Peyer's patch (tissue), 4 donors: ENCODE data around the gene PTTG1IP. TPM values are rescaled to one million over a fixed set of nuclear protein-coding genes. Genes with fewer than 3 reads are reported as not detected.

ENCODE experiments used
- DNase-seq, 3 donors: peaks; one replicate each; pipeline ENCODE4 v3.0.0-alpha.2; 2017 to 2019
- H3K27ac ChIP-seq, 4 donors: fragments of 200-600 bp; sonication (generic); one replicate each; pipeline ENCODE4 v1.5.1; 2016 to 2019
- H3K27me3 ChIP-seq, 2 donors: fragments of 200-600 bp; sonication (generic); one replicate each; pipeline ENCODE4 v1.5.1; 2019
- H3K36me3 ChIP-seq, 3 donors: fragments of 200-600 bp; sonication (generic); one replicate each; pipeline ENCODE4 v1.5.1; 2016 to 2019
- H3K4me1 ChIP-seq, 4 donors: fragments of 200-600 bp; sonication (generic); one replicate each; pipeline ENCODE4 v1.5.1; 2016 to 2019
- H3K4me3 ChIP-seq, 4 donors: fragments of 200-600 bp; sonication (generic); 1 replicate in 3 of 4; 2 replicates in 1 of 4; pipeline ENCODE4 v1.5.1; 2016 to 2019; ENCODE audit warnings: mild to moderate bottlenecking in 1 of 4
- H3K9me3 ChIP-seq, 4 donors: fragments of 200-600 bp; sonication (generic); one replicate each; pipeline ENCODE4 v1.5.1; 2016 to 2019; ENCODE audit warnings: mild to moderate bottlenecking in 1 of 4
- CTCF ChIP-seq, 6 experiments: fragments of 450-650 bp in 4 of 6; fragments of 200-600 bp in 2 of 6; sonication (generic) in 1 of 6; IDR thresholded peaks; one replicate each; pipeline ENCODE4 v1.5.1; 2017 to 2019; ENCODE audit warnings: antibody characterized with exemption in 6 of 6, mild to moderate bottlenecking in 3 of 6, moderate library complexity in 1 of 6
- POLR2A ChIP-seq, 2 donors: fragments of 450-650 bp; IDR thresholded peaks; one replicate each; pipeline ENCODE4 v1.5.1; 2017; ENCODE audit warnings: antibody characterized with exemption in 2 of 2, mild to moderate bottlenecking in 2 of 2, moderate library complexity in 2 of 2
- total RNA-seq, 4 donors: library from RNA; depleted of rRNA; stranded (reverse); fragments of >200 nt; gene quantifications; one replicate each; pipeline ENCODE4 v1.1.0, GENCODE V29; 2016

Gene PTTG1IP
- total RNA-seq, 4 donors from 2014 or later = 69.3 to 495 (median 390) TPM

DNA sequence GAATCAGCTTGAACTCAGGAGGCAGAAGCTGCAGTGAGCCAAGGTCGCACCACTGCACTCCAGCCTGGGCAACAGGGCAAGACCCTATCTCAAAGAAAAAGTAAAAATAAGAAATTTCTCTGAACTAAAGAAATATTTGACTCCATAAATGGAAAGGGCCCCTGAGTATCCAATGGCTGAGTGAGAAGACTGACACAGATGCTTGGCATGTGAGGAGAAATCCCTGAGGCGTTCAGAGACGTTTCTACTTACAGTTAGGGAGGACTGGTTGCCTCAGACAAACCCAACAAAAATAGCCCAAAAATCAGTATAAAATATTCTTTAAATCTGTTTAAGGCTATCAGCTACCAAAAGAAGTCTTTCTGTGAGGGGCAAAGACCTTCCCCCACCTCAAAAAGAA lies 52.6 kb downstream of the PTTG1IP start:
- Histone ChIP-seq H3K27me3 (no peaks in the 10 kb centered on the region), H3K9me3 (peaks cover 0 to 15% (median 3%) of the 10 kb centered on the region in 4 donors), H3K4me3 (no peak overlapping the region), H3K36me3 (no peaks in the 10 kb centered on the region), H3K4me1 (peaks cover 4 to 15% (median 10%) of the 10 kb centered on the region in 4 donors), H3K27ac (no peak overlapping the region)
- TF ChIP-seq CTCF (IDR thresholded peaks at IDR 0.05) = no peak
- TF ChIP-seq POLR2A (IDR thresholded peaks at IDR 0.05) = no peak
- DNase-seq = no peak

DNA sequence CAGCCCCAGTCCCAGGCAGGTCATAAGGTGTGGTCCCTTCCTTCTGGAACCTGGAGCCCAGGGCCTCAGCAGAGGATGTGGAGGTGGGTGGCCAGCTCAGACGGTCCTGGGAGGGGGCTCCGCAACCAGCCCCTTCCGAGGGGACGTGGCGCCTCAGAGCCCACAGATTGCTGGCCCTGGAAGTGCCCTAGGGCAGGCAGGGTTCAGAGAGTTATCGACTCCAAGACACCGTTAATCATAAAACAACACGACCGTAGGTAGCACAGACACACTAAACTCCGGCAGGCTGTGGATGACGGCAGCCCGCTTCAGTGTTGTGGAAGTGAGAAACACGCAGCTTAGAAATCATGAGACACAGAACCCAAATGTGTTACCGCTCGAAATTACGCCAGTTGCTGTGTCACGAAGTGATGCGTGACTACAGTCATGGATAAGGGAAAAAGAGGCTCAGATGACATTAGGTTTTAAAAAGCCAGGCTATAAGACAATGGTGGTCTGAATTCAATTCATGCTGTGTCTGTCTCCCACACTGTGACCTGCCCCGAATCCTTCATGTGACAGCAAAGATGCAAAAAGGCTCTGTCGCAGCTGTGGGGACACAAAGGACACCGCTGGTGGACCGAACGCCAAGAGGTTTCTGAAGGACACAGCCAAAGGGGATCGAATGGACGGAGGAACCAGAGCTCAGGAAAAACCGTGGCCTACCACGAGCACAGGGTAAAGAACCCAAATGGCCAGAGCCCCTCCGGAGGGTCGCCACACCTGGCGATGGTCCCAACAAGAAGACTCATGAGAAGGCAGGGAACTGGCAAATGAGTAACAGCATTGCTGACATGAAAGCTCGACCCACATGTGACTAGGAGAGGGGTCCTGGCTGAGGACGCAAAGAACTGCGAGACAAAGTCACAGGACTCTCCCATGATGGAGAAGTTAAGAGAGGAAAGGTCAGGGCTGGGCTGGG lies 53.9 kb downstream of the PTTG1IP start:
- Histone ChIP-seq H3K4me3 (no peak overlapping the region), H3K36me3 (no peaks in the 10 kb centered on the region), H3K4me1 (peaks cover 4 to 15% (median 10%) of the 10 kb centered on the region in 4 donors), H3K9me3 (peaks cover 0 to 15% (median 3%) of the 10 kb centered on the region in 4 donors), H3K27me3 (no peaks in the 10 kb centered on the region), H3K27ac (no peak overlapping the region)
- TF ChIP-seq CTCF (IDR thresholded peaks at IDR 0.05) (no peak), POLR2A (IDR thresholded peaks at IDR 0.05) (no peak)
- DNase-seq = peak in 1 of 3 donors; percentile 42

DNA sequence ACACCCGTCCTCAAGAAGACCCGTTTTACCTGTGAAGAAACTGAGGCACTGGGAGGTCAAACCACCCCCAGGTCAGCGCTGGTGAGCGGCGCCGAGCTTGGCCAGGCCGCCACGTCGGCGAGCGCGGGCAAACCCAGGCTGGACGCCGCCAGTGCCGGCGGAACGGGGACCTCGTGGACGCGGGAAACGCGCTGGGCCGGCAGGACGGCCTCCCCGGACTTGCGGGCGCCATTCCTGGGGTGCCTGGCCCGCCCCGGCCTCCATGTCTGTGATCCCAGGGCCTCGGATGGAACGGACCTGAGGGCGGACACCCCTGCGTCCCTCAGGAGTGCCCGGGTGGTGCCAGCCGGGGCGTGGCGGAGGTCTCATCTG lies 54.9 kb downstream of the PTTG1IP start:
- peak overlapping the region; percentile 84 to 92 (median 88) for H3K4me3 ChIP-seq
- H3K27ac ChIP-seq = peak overlapping the region; percentile 90 to 96 (median 93)
- H3K4me1 ChIP-seq = peaks cover 4 to 15% (median 10%) of the 10 kb centered on the region in 4 donors
- DNase-seq = no peak
- H3K36me3 ChIP-seq = peaks cover 0 to 2% (median 0%) of the 10 kb centered on the region in 3 donors
- peaks cover 0 to 14% (median 3%) of the 10 kb centered on the region in 4 donors for H3K9me3 ChIP-seq
- no peaks in the 10 kb centered on the region for H3K27me3 ChIP-seq
- TF ChIP-seq CTCF (IDR thresholded peaks at IDR 0.05) = no peak
- no peak for TF ChIP-seq POLR2A (IDR thresholded peaks at IDR 0.05)

GRCh38 chr21:44817914-44818639 lies 55.4 kb downstream of the PTTG1IP start, which contains the start of gene SUMO3:
TSS of gene SUMO3 (minus strand) at chr21:44818062. CDS start at chr21:44817968, 94 bp downstream.
- Histone ChIP-seq H3K4me1 (peaks cover 4 to 15% (median 10%) of the 10 kb centered on the region in 4 donors), H3K27ac (peak within 1 kb of the TSS; percentile 90 to 96 (median 93)), H3K27me3 (no peaks in the 10 kb centered on the region), H3K9me3 (peaks cover 0 to 8% (median 3%) of the 10 kb centered on the region in 4 donors), H3K36me3 (peaks cover 0 to 8% (median 0%) of the 10 kb centered on the region in 3 donors), H3K4me3 (peak within 1 kb of the TSS; percentile 84 to 92 (median 88))
- DNase-seq = peak; percentile 78 to 91 (median 90)
- TF ChIP-seq CTCF (IDR thresholded peaks at IDR 0.05) (no peak), POLR2A (IDR thresholded peaks at IDR 0.05) (peak; percentile 79 to 97)

DNA sequence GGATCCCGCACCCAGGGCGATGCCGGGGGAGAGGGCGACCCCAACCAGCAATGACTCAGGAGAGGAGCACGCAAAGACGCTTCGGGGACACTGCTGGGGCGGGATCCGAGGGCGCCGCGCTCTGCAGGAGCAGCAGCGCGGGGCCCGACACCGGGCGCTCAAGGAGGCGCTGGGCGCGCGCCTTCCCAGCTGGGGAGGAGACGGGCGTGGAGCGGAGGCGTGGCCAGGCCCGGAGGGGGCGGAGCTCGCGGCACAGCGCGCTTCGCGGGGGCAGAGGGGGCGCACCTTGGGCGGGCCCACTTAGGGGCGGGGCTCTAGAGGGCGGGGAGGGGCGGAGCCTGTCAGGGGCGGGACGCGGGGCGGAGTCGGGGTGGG lies 56.0 kb downstream of the PTTG1IP start:
- H3K4me1 ChIP-seq = peaks cover 4 to 15% (median 10%) of the 10 kb centered on the region in 4 donors
- peak overlapping the region; percentile 84 to 92 (median 88) for H3K4me3 ChIP-seq
- peaks cover 0 to 14% (median 0%) of the 10 kb centered on the region in 3 donors for H3K36me3 ChIP-seq
- H3K9me3 ChIP-seq = peaks cover 0 to 7% (median 2%) of the 10 kb centered on the region in 4 donors
- peak overlapping the region; percentile 90 to 96 (median 93) for H3K27ac ChIP-seq
- peak; percentile 86 to 96 (median 95) for DNase-seq
- no peak for TF ChIP-seq CTCF (IDR thresholded peaks at IDR 0.05)
- no peaks in the 10 kb centered on the region for H3K27me3 ChIP-seq
